ENCODE results near the gene NEB.

DNA sequence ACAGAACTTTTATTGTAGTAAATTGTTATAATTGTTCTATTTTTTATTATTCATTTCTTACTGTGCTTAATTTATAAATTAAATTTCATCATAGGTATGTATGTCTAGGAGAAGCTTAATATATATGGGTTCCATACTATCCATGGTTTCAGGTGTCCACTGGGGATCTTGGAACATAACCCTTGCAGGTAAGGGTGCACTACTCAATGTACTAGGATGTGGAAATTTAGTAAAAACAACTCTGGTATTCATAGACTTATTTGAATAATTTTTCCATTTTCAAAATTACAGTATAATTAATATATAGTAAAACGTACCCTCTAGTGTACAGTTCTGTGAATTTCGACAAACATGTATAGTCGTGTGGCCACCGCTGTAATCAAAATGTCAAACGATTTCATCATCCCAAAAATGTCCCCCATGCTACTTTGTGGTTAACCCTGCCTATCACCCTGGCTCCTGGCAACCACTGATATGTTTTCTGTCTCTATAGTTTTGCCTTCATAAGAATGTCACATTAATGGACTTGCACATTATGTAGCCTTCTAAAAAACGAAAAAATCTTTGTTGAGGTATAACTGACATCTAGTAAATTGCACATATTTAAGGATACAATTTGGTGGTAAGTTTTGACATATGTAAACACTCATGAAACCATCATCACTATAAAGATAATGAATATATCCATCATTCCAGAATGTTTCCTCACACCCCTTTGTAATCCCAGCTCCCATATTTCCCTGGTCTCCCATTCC is 48.3 kb upstream of the NEB start:
- TF ChIP-seq POLR2A (IDR thresholded peaks at IDR 0.05): no peak
- TF ChIP-seq CTCF (IDR thresholded peaks at IDR 0.05 in 8 of 11, conservative IDR thresholded peaks at IDR 0.05 in 3 of 11): no peak
- no peak for TF ChIP-seq POLR2AphosphoS5 (IDR thresholded peaks at IDR 0.05)

Data from spleen (tissue), 7 donors.